HG03066 (cell line): ENCODE measurements around the gene RIOK3.

Source experiments
- ATAC-seq: cut with Tn5 transposase; IDR thresholded peaks from one replicate; pipeline ENCODE4 v1.9.1; 2021; ENCODE audit warnings: low read depth; ENCODE audit not compliant: unreplicated experiment

RIOK3 gene

DNA sequence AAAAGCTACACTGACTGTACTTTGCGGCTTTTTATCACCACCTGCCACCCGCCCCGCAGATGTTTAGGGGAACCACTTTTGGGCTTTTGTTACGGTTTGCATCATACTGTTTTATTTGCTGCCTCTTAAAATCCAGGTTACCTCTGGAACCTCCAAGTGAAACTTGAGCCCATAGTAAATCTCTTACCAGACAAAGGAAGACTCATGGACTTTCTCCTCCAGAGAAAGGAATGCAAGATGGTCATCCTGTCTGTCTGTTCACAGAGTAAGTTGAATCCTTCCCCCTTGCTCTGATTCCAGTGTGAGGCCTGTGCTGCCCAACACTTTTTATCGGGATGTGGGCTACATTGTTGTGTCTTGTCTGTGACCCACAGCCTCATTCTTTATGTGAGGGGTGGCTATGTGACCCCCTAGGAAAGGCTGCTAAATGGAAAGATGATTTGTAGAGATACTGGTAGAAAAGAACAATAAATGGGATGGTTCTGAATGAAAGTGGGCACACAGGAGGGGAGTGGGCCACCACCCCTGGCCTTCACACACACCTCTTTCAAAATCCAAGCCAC, 73.5 kb downstream of the RIOK3 start:
- no peak for ATAC-seq

DNA sequence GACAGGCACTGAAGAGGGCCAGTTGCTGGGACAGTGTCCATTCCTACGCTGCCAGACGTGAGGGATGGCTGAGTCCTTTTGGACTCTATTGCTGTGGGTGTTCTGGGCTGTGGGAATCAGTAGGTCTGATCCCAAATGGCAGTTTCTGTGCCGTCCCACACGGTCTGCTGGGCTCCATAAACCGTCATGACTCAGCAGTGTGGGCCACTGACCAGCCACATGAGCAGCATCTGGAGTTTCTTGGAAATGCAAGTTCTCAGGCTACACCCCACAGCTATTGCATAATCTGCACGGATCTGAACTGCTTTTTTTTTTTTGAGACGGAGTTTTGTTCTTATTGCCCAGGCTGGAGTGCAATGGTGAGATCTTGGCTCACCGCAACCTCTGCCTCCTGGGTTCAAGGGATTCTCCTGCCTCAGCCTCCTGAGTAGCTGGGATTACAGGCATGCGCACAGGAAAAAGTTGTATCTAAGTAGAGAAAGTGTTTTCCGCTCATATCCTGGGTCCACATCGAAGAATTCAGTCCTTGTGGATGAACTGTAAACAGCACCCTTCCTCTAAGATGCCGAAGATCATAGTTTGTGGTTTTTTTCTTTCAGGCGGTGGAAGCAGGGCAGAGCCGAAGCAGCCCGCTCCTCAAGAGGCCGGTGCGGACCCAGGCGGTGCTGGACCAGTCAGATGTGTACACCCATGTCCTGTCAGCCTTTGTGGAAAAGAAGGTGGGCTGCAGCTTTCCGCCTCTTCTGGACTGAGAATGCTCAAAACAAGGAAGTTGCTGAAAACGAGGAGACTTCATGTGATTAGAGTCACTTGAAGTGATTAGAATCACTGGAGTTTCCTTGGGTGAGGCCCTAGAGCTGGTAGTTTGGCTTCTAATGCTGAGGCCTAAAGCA, 75.7 kb downstream of the RIOK3 start:
- no peak for ATAC-seq

GRCh38 chr18:23529604-23530003, 76.5 kb downstream of the RIOK3 start:
- no peak for ATAC-seq

DNA sequence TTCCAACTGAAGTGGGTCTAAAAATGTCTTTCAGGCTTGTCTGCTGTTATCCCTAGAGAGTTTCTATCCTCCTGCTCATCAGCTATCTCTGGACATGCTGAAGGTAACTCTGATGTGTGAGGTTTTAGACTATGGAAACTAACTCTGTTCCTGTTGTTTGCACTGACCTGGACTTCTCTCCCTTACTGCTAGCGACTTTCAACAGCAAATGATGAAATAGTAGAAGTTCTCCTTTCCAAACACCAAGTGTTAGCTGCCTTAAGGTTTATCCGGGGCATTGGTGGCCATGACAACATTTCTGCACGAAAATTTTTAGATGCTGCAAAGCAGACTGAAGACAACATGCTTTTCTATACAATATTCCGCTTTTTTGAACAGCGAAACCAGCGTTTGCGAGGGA, 77.1 kb downstream of the RIOK3 start:
- no peak for ATAC-seq

- ATAC-seq = no peak
Observed at GRCh38 chr18:23531912-23532311, 78.8 kb downstream of the RIOK3 start.
